Panc1 (cell line): Measurements from ENCODE around the gene MAGI2. TPM values are rescaled to one million over a fixed set of nuclear protein-coding genes. Genes with fewer than 3 reads are reported as not detected.

Experiments used
- ATAC-seq: fragments of 200-7000 bp; cut with Tn5 transposase; 2 replicates; pipeline ENCODE4 v1.9.1; 2020; ENCODE audit warnings: mild to moderate bottlenecking, moderate library complexity
- BruUV-seq: library from RNA; stranded (reverse); fragments of 400-500 nt; replicated peaks from 2 replicates; lab custom pipeline; 2021; lab: Mats Ljungman, UMichigan
- CTCF ChIA-PET: fragments of 300-600 bp; sonication (Branson Sonifier 250); formaldehyde crosslinking; loops from one replicate; lab custom pipeline; 2022; ENCODE audit warnings: antibody characterized with exemption; lab: Charles Lee
- POLR2A ChIA-PET: fragments of 300-600 bp; sonication (Branson Sonifier 250); formaldehyde crosslinking; loops from one replicate; lab custom pipeline; 2022; ENCODE audit warnings: antibody characterized with exemption; lab: Charles Lee
- DNase-seq: peaks from one replicate; pipeline ENCODE4 v3.0.0-alpha.2; 2010; ENCODE audit warnings: low read depth, low spot score
- H3K27ac ChIP-seq: 2 replicates; pipeline ENCODE4 v1.5.1; 2011; ENCODE audit warnings: mild to moderate bottlenecking, low read length, inconsistent platforms
- H3K27me3 ChIP-seq: fragments of 200-500 bp; sonication (Bioruptor generic); 2 replicates; pipeline ENCODE4 v1.6.0; 2014; ENCODE audit warnings: low read length, inconsistent platforms; ENCODE audit not compliant: control insufficient read depth, insufficient read depth
- H3K36me3 ChIP-seq: fragments of 200-500 bp; sonication (Bioruptor generic); 2 replicates; pipeline ENCODE4 v1.5.1; 2014; ENCODE audit warnings: inconsistent platforms, mild to moderate bottlenecking, low read length, moderate library complexity; ENCODE audit not compliant: control insufficient read depth, insufficient read depth
- H3K4me1 ChIP-seq: 2 replicates; pipeline ENCODE4 v1.5.1; 2011; ENCODE audit warnings: inconsistent platforms, mild to moderate bottlenecking, low read length, moderate library complexity; ENCODE audit not compliant: control insufficient read depth, insufficient read depth
- H3K4me3 ChIP-seq, 2 experiments: 2 replicates each; pipeline ENCODE4 v1.5.1; 2011 to 2012; ENCODE audit warnings: low read depth in 2 of 2, low read length in 2 of 2, mild to moderate bottlenecking in 2 of 2, inconsistent platforms in 1 of 2, moderate library complexity in 1 of 2
- H3K9me3 ChIP-seq: fragments of 200-500 bp; sonication (Bioruptor generic); 2 replicates; pipeline ENCODE4 v1.5.1; 2014; ENCODE audit warnings: low read depth, mild to moderate bottlenecking, inconsistent platforms, low read length, moderate library complexity; ENCODE audit not compliant: control insufficient read depth, insufficient read depth
- POLR2AphosphoS5 ChIP-seq: IDR thresholded peaks from 2 replicates; pipeline ENCODE4 v1.6.1; 2012; ENCODE audit warnings: mild to moderate bottlenecking, low read depth, low read length, moderate library complexity
- REST ChIP-seq, 2 experiments: IDR thresholded peaks; 2 replicates each; pipeline ENCODE4 v1.6.1; 2011 to 2012; ENCODE audit warnings: low read depth in 2 of 2, control low read depth in 1 of 2, low read length in 1 of 2, mild to moderate bottlenecking in 1 of 2, moderate library complexity in 1 of 2; ENCODE audit not compliant: insufficient read depth in 1 of 2
- SIN3A ChIP-seq: IDR thresholded peaks from 2 replicates; pipeline ENCODE4 v1.6.1; 2012; ENCODE audit warnings: low read depth, mild to moderate bottlenecking, low read length, moderate library complexity, borderline replicate concordance; ENCODE audit not compliant: insufficient read depth
- TCF7L2 ChIP-seq: IDR thresholded peaks from 2 replicates; pipeline ENCODE4 v1.6.1; 2011; ENCODE audit warnings: mild to moderate bottlenecking, low read depth, low read length, inconsistent platforms
- in situ Hi-C: cut with HindIII; loops from 2 replicates; pipeline ENCODE4 v1.10.0; 2016; ENCODE audit warnings: low sequenced_read_pairs, low pct_unique_long_range_greater_than_20kb
- intact Hi-C: fragments of 100-400 bp; cut with micrococcal nuclease; formaldehyde crosslinking; loops from one replicate; pipeline ENCODE4 v1.10.0; 2022; ENCODE audit not compliant: unreplicated experiment
- total RNA-seq: library from RNA; stranded (reverse); gene quantifications from one replicate; pipeline ENCODE4 v1.2.1, GENCODE V29; 2021; ENCODE audit not compliant: unreplicated experiment
- TF ChIP-seq, protein P1 (sequence below): fragments of 450-650 bp; IDR thresholded peaks from 2 replicates; pipeline ENCODE4 v1.5.1; 2017; ENCODE audit warnings: mild to moderate bottlenecking

Gene MAGI2
- total RNA-seq, 1 experiment from 2014 or later, result 5.4 TPM

GRCh38 chr7:78828317-78828716 is 625.1 kb downstream of the MAGI2 start:
- Histone ChIP-seq H3K27me3 (no peaks in the 10 kb centered on the region), H3K4me1 (no peaks in the 10 kb centered on the region), H3K9me3 (no peaks in the 10 kb centered on the region), H3K27ac (no peak overlapping the region), H3K4me3 (no peak overlapping the region), H3K36me3 (no peaks in the 10 kb centered on the region)
- intact Hi-C loops (no loop called here), in situ Hi-C loops (no loop called here)
- ChIA-PET POLR2A (no interaction called here), CTCF (no interaction called here)
- no peak for DNase-seq
- no TSS peak for BruUV-seq
- TF ChIP-seq REST (IDR thresholded peaks at IDR 0.05; ENCODE audit: insufficient read depth in 1 of 2, low read depth in 2 of 2, low read length in 1 of 2) (no peak), POLR2AphosphoS5 (no peak), SIN3A (no peak), TCF7L2 (no peak)
- TF ChIP-seq, protein P1, sequence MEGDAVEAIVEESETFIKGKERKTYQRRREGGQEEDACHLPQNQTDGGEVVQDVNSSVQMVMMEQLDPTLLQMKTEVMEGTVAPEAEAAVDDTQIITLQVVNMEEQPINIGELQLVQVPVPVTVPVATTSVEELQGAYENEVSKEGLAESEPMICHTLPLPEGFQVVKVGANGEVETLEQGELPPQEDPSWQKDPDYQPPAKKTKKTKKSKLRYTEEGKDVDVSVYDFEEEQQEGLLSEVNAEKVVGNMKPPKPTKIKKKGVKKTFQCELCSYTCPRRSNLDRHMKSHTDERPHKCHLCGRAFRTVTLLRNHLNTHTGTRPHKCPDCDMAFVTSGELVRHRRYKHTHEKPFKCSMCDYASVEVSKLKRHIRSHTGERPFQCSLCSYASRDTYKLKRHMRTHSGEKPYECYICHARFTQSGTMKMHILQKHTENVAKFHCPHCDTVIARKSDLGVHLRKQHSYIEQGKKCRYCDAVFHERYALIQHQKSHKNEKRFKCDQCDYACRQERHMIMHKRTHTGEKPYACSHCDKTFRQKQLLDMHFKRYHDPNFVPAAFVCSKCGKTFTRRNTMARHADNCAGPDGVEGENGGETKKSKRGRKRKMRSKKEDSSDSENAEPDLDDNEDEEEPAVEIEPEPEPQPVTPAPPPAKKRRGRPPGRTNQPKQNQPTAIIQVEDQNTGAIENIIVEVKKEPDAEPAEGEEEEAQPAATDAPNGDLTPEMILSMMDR, result no peak
- no peak for ATAC-seq

- H3K27ac ChIP-seq, result no peak overlapping the region
- no peak for DNase-seq
- no peaks in the 10 kb centered on the region for H3K27me3 ChIP-seq
- no peak for TF ChIP-seq REST (IDR thresholded peaks at IDR 0.05; ENCODE audit: insufficient read depth in 1 of 2, low read depth in 2 of 2, low read length in 1 of 2)
- TF ChIP-seq, protein P1, result no peak
- no peak for TF ChIP-seq POLR2AphosphoS5
- no peak for TF ChIP-seq SIN3A
- no peak for TF ChIP-seq TCF7L2
- ChIA-PET POLR2A (no interaction called here), CTCF (no interaction called here)
- in situ Hi-C loops (no loop called here), intact Hi-C loops (no loop called here)
- no peaks in the 10 kb centered on the region for H3K9me3 ChIP-seq
- BruUV-seq, result no TSS peak
- H3K4me3 ChIP-seq, result no peak overlapping the region
- H3K4me1 ChIP-seq, result no peaks in the 10 kb centered on the region
- H3K36me3 ChIP-seq, result no peaks in the 10 kb centered on the region
- ATAC-seq, result no peak
These were observed 649.9 kb downstream of the MAGI2 start for GRCh38 chr7:78803501-78804127.
